ENCODE results near the gene MTREX. TPM values are rescaled to one million over a fixed set of nuclear protein-coding genes. Genes with fewer than 3 reads are reported as not detected.
A peak's percentile ranks its signal among the peaks of the same experiment; 100 is the strongest.
"Not testable (repeated sequence)": the region's sequence is repeated elsewhere in the genome, so short reads cannot be mapped to it uniquely, and the experiment has no call there.

Gene MTREX
- 10 to 100 TPM; 43.7 to 46.9 TPM for total RNA-seq
- long read RNA-seq, full-length matches to known transcripts = 15 of 25 reads
- long read RNA-seq, partial matches to known transcripts = 8 of 25 reads
- long read RNA-seq, other reads (novel, unspliced or antisense) = 2 of 25 reads

GRCh38 chr5:55307383-55308253 is at the start of gene MTREX, which contains the start of gene DHX29:
TSS of gene MTREX (plus strand) at chr5:55307989. CDS start at chr5:55308014, 25 bp downstream.
TSS of gene DHX29 (minus strand) at chr5:55307694. CDS start at chr5:55307573, 121 bp downstream.
- intact Hi-C loops (cut with DNase I, micrococcal nuclease) = no loop called here
- peak; percentile 93 for ATAC-seq
- DNase-seq = peak; percentile 89 to 92

DNA sequence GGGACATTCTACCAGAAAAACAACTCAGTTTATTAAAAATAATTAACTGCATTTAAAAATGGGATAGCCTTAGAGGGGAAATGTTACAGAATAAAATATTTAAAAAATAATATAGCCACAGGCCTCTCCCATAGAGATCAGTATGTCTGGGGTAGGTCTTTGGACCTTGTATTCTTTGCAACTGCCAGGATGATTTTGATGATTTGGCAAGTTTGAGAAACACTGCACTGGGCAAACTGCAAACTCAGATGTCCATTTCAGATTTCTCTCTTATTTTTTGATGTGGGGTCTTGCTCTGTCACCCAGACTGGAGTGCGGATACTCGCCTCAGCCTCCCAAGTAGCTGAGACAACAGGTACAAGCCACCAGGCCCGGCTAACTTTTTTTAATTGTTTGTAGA is 49.5 kb upstream of the MTREX start:
- ATAC-seq (no peak), DNase-seq (no peak)
- intact Hi-C loops (cut with DNase I, micrococcal nuclease) = no loop called here

DNA sequence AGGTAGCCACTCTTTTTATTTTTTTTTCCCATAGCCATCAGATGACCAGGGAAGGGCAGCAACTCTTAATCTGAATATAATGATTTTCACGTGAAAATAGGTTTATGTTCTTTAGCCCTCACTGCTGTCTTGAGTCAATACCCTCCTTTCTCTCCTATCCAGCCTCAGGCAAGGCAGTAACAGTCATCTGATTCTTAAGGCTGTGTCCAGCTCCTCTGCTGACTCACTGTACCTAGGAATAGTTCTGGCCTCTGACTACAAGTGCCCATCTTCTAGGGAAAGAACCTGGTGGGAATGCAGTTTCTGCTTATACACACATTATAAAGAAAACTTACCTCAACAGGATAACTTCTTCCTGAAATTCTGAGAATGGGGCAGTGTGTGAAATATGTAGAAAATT is 31.0 kb upstream of the MTREX start:
- intact Hi-C loops (cut with DNase I, micrococcal nuclease) = no loop called here
- no peak for ATAC-seq
- DNase-seq = no peak

- intact Hi-C loops (cut with DNase I, micrococcal nuclease) = no loop called here
- DNase-seq (no peak), ATAC-seq (no peak)
Measured at GRCh38 chr5:55278778-55279177, 29.0 kb upstream of the MTREX start.

DNA sequence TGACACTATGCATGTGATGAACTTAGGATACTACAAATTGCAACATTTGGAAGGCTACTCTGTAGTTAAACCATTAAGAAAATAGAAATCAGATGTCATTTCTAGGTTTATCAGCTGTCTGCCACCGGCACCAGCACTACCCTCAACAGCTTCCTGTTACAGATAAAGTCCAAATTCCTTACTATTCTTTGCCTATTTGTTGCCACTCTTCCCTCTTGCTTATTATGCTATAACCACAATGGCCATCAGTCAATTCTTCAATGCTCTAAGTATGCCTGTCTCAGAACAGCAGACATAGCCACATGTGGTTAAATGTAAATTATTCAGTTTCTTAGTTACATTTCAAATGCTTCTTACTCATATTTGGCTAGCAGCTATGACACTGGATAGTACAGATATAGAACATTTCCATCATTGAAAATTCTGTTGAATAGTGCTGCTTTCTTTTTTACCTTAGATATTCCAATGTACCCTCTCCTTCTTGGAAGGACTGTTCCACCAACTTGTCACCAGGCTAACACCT is 21.3 kb upstream of the MTREX start:
- intact Hi-C loops (cut with DNase I, micrococcal nuclease) = no loop called here
- ATAC-seq (no peak), DNase-seq (no peak)

DNA sequence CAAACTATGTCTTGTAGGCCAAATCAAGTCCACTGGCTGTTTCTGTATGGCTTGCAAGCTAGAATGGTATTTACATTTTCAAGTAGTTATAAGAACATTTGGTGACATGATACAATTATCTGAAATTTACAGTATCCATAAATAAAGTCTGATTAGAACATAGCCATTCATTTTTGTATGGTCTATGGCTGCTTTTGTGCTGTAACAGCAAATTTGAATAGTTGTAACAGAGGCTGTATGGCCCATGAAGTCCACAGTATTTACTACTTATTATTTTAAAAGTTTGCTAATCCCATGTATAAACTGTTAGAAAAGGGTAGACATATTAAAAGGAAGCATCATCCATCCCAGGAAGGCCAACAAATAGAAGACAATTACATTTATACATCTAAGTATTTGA is 18.0 kb upstream of the MTREX start:
- intact Hi-C loops (cut with DNase I, micrococcal nuclease) = no loop called here
- ATAC-seq = no peak
- no peak for DNase-seq

- DNase-seq (no peak), ATAC-seq (no peak)
- intact Hi-C loops (cut with DNase I, micrococcal nuclease) = no loop called here
Measured at GRCh38 chr5:55290991-55291390, 16.8 kb upstream of the MTREX start.

- intact Hi-C loops (cut with DNase I, micrococcal nuclease) = no loop called here
- DNase-seq (no peak), ATAC-seq (no peak)
Measured at GRCh38 chr5:55294935-55295334, 12.9 kb upstream of the MTREX start.

DNA sequence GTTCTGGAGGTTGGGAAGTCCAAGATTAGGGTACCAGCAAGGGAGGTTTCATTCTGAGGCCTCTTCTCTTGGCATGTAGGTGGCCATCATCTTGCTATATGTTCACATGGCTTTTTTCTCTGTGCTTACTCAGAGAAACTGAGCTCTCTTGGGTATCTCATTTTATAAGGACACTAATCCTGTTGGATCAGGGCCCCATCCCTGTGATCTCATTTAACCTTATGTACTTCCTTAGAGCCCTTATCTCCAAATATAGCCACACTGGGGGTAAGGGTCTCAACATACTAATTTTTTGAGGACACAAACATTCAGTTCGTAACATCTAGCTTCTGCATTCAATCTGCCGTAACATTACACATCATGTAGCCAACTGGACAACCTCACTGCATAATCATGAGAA is 6.9 kb upstream of the MTREX start:
- DNase-seq = no peak
- ATAC-seq = no peak
- intact Hi-C loops (cut with DNase I, micrococcal nuclease) = no loop called here

DNA sequence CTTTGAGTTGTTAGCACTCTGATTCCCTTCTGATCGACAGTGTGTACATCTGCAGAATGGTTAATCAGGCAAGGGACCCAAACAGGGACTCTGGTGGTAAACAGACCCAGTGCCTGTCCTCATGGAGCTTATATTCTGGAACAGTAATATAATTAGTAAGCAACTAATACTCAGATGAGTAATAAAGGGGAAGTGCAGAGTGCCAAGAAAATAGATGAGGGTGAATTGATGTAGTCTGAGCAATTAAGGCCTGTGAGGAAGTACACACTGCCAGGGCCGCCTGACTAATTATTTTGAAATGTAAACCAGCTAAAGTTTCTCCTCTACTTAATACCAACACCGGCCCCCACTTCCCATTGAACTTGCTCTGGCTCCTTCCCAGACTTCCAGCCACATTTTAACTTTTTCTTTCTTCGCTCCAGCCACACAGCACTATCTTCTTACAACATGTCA is 4.5 kb upstream of the MTREX start:
- ATAC-seq (no peak), DNase-seq (no peak)
- intact Hi-C loops (cut with DNase I, micrococcal nuclease) = no loop called here

DNA sequence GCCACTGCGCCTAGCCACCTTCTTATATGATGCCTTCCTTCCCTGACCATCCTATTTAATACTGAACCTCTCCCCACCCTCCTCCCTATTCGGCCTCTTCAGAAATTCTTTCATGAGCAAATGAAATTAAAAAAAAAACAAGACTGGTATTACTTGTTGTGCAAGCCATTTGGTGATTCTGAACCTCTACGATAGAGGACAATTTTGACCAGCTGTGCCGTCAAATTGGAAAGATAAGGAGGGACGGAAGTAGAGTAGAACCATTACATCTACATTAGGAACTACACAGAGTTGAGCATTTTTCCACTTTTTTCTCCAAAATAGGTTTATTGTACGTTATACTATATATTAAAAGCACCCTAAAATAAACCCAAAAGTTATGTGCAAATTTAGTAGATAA is 3.2 kb upstream of the MTREX start:
- DNase-seq (no peak), ATAC-seq (no peak)
- intact Hi-C loops (cut with DNase I, micrococcal nuclease) = no loop called here

DNA sequence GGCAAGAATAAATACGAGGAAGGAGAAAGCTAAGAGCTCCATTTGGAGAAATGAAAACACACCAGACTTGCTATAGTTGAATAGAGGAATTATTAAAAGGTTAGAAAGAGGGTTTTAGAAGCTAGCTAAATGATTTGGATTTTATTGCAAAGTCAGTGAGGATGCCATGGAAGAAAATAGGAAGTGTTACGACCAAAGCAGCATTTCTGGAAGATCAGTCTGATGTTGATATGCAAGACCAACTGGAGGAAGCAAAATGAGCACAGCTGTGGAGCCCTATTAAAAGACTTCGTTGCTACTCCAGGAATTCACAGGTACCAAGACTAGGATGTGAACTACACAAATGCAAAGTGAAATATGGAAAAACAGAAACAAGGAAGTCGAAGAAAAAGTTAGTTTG is 2.4 kb upstream of the MTREX start:
- ATAC-seq (no peak), DNase-seq (no peak)
- intact Hi-C loops (cut with DNase I, micrococcal nuclease) = no loop called here

GRCh38 chr5:55306641-55307382 is 977 bp upstream of the MTREX start:
- DNase-seq = peak in 1 of 2 donors; percentile 8
- intact Hi-C loops (cut with DNase I, micrococcal nuclease) = no loop called here
- ATAC-seq = peak; percentile 17

DNA sequence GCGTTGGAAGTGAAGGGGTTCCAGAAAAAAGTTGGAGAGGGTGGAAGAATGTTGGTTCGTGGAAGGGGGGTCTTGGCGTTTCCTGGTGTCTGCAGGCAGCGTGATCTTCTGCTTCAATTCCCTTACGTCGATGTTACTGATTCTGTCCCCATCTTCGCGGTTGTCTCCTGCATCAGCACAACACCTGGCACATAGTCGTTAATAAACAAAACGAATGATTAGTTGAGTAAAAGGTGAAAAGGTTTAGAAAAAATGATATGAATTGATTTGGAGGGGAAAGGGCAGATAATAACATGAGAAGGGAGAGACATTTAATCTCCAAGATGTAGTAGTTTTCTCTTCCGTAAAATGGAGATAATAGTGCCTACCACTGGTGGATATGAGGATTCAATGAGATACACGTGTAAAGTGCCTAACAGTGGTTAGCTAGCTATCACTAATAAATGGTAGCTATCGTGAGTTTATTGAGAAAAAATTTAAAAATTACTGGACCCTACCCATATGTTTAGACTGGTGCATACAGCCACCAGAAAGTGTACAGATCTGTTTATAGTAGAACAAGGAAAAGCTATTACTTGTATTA is 556 bp downstream of the MTREX start:
- intact Hi-C loops (cut with DNase I, micrococcal nuclease) = no loop called here
- ATAC-seq = peak; percentile 26

DNA sequence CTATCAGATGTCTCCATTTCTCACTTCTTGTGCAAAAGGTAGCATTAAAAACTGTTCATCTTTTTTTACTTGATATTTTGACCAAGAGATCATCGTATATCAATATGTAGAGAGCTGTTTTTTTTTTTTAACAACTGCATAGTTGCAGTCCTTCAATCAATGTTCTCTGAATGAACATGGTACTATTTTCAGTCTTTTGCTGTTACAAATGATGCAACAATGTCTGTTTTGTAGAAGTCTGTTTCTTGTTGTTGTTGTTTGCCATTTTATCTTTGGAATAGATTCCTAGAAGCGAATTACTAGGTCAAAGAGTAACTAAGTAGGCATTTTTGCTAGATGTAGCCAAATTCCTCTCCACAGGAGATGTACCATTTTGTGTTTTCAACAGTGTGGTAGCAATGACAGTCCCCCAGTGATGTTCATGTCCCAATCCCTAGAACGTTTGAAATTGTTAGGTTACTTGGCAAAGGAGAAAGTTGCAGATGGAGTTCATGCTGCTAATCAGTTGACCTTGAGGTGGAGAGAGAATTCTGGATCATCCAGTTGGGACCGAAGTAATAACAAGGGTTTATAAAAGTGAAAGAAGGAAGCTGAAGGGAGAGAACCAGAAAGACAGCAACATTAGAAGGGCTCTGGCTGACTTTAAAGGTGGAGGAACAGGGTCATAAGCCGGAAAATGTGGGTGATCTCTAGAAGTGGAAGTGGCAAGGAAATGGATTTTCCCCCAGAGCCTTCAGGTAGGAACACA is 6.3 kb downstream of the MTREX start:
- intact Hi-C loops (cut with DNase I, micrococcal nuclease) = no loop called here
- ATAC-seq (peak; percentile 25), DNase-seq (no peak)

More for the DNA sequence above, 556 bp downstream of the MTREX start:
- peak; percentile 21 to 25 for DNase-seq

GRCh38 chr5:55316289-55316688 is 8.5 kb downstream of the MTREX start:
- intact Hi-C loops (cut with DNase I, micrococcal nuclease) = no loop called here
- ATAC-seq = no peak
- DNase-seq = no peak

DNA sequence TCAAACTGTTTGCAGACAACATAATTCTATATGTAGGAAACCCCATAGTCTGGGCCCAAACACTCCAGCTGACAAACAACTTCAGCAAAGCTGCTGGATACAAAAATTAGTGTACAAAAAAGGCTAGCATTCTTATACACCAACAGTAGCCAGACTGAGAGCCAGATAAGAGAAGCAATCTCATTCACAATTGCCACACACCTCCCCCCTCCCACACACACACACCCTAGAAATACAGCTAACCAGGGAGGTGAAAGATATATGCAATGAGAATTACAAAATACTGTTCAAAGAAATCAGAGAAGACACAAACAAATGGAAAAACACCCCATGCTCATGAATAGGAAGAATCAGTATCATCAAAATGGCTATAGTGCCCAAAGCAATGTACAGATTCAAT is 9.0 kb downstream of the MTREX start:
- DNase-seq (no peak), ATAC-seq (no peak)
- intact Hi-C loops (cut with DNase I, micrococcal nuclease) = no loop called here

GRCh38 chr5:55318237-55318636 is 10.4 kb downstream of the MTREX start:
- DNase-seq; ATAC-seq; intact Hi-C loops (cut with DNase I, micrococcal nuclease): not testable (repeated sequence)

DNA sequence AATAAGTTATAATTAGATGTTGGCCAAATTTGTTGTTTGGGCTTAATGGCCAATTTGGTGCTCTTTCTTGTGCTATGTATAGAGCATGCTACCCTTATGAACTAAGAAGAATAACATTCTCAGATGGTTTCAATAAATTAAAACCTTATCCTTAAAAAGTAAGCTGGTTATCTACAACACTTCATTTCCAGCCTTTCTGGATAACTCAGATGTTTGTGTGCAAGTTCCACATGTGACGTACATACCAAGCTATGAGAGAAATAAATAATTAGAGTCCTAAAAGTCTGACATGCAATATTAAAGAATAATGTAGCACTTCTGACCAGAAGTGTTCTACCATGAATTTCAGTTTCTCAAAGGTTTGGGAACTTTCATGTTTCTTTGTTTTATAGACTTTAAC is 11.7 kb downstream of the MTREX start:
- no peak for DNase-seq
- intact Hi-C loops (cut with DNase I, micrococcal nuclease) = no loop called here
- no peak for ATAC-seq

Measured in left colon (tissue), 2 donors.